GM13976 (cell line): ENCODE data around the gene THAP4.

Experiments used
- DNase-seq: peaks from one replicate; pipeline ENCODE4 v3.0.0; 2012; ENCODE audit warnings: low spot score
- in situ Hi-C: fragments of 300-500 bp; cut with MboI; formaldehyde crosslinking; loops from one replicate; pipeline ENCODE4 v1.12.0; 2022; ENCODE audit warnings: low sequenced_read_pairs, mixed read lengths, inconsistent platforms; ENCODE audit not compliant: unreplicated experiment
- TF ChIP-seq, protein P1 (sequence below): IDR thresholded peaks from 2 replicates; pipeline ENCODE4 v1.5.1; 2012; ENCODE audit warnings: borderline replicate concordance, mild to moderate bottlenecking; ENCODE audit not compliant: insufficient read depth; ENCODE audit errors: extremely low read depth, missing control alignments, control extremely low read depth

THAP4 gene

DNA sequence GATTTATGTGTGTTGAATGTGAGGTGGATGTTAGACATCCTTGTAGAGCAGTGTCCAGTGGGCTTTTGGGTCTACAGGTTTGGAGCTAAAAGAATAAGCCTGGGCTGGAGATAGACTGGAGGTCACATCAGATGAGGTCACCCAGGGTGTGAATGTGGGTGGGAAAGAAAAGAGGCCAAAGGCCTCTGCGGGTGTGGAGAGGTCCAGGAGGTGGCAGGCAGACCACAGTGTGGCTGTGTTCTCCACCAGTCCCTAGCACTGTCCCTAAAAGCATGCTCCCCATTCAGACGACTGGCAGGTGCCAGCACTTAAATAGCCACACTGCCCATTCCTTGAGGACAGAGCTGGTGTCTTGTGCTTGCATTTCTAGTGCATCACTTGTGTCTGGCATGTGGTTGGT, 4.7 kb upstream of the THAP4 start:
- DNase-seq: no peak
- in situ Hi-C loops: no loop called here
- TF ChIP-seq, protein P1, sequence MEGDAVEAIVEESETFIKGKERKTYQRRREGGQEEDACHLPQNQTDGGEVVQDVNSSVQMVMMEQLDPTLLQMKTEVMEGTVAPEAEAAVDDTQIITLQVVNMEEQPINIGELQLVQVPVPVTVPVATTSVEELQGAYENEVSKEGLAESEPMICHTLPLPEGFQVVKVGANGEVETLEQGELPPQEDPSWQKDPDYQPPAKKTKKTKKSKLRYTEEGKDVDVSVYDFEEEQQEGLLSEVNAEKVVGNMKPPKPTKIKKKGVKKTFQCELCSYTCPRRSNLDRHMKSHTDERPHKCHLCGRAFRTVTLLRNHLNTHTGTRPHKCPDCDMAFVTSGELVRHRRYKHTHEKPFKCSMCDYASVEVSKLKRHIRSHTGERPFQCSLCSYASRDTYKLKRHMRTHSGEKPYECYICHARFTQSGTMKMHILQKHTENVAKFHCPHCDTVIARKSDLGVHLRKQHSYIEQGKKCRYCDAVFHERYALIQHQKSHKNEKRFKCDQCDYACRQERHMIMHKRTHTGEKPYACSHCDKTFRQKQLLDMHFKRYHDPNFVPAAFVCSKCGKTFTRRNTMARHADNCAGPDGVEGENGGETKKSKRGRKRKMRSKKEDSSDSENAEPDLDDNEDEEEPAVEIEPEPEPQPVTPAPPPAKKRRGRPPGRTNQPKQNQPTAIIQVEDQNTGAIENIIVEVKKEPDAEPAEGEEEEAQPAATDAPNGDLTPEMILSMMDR: no peak

DNA sequence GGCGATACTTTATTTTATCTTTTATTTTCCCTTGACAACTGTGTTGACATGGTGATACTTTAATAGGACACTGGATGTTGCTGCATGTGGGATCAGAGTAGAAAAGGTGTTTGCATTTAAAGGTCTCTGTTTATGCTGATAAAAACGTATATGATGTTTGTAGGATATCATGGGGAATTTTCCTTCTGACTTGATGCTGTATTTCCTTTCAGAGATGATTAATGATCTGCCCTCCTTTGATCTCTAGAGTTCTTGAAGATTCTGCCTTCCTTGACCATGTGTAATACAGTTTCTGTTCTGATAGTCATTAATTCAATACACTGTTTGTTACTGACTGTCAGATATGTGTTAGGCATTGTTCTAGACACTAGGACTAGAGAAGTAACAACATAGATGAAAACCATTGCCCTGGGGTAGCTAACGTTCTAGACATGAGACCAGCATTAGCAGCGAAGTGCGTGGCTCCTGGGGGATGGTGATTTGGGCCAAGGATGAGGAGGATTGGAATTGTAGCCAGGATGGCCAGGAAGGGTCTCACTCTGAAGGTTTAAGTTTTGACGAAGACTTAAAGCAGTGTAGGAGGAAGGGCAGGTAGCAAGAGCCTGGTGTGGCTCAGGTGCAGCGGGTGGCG, 3.3 kb upstream of the THAP4 start:
- DNase-seq: no peak
- TF ChIP-seq, protein P1: no peak
- in situ Hi-C loops: no loop called here

DNA sequence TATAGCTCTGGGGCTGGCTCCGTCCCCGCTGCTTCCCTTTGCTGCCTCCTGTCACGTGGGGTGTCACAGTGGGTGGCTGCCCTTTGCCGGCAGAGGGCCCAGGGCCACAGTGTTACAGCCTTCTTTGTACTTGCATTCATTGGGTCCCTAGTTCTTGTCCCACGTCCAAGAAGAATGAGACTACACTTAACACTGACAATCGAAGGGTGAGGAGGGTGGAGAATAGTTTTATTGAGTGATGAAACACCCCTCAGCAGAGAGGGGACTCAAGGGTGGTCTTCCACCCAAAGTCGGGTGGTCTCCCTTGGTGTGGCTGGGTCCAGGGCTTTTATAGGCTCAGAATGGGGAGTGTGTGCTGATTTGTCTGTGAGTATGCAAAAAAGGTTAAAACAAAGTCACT, 2.4 kb upstream of the THAP4 start:
- TF ChIP-seq, protein P1: no peak
- DNase-seq: no peak
- in situ Hi-C loops: no loop called here

DNA sequence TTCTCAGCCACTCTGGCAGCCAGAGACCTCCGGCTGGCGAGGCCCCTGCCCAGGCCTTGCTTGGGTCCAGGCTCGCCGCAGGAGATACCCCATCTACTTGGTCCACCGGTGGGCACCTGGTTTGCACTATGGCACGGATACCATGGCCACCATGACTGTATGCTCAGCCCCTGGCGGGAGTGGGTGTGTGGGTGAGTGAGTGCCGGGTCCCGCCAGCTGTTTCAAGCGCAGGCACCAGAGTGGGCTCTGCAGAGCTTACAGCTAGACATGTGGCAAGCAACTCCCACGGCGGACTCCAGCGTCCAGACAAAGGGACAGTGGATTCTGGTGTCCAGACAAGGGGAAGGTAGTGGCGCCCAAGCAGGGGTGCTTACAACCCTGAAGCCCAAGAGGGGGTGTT, 2.0 kb upstream of the THAP4 start:
- TF ChIP-seq, protein P1: no peak
- in situ Hi-C loops: no loop called here
- DNase-seq: no peak

DNA sequence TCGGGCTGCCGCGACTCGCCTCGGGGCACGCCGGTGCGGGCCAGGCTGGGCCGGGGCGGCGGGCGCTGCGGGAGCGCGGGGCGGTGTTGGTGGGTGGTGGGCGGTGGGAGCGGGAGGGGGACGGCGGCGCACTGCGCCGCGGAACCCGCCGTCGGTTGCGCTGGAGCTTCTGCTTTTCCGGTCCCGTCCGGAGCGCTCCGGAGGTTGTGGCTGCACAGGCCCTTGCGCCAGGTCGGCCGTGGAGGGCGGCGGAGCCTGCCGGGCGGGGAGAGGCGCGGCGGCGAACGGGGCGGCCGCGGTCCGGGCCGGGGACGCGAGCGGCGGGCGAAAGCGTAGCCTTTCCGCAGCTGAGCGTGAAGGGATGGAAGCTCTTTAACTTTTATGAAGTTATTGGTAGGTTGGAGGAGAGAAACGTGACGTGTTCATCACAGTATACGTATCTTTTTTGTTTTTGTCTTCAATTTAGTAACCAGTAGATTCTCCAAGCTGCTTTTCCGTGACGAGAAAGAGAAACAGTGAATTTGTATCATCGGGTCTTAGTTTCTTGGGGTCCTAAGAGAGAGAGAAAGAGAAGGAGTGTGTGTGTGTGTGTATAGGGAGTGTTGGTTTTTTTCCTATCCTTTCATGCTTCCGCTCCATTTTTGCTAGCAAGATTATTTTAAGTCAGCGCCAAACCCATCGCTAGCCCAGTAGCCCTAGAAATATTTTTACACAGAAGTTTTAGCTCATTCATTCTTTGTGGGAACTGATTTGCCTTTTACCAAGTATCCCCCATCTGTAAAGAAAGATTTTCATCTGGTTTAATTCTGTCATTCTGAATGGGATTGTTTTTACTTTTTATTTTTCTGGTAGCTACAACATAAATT, 1.1 kb upstream of the THAP4 start:
- in situ Hi-C loops: no loop called here
- DNase-seq: peak; percentile 73
- TF ChIP-seq, protein P1: no peak

DNA sequence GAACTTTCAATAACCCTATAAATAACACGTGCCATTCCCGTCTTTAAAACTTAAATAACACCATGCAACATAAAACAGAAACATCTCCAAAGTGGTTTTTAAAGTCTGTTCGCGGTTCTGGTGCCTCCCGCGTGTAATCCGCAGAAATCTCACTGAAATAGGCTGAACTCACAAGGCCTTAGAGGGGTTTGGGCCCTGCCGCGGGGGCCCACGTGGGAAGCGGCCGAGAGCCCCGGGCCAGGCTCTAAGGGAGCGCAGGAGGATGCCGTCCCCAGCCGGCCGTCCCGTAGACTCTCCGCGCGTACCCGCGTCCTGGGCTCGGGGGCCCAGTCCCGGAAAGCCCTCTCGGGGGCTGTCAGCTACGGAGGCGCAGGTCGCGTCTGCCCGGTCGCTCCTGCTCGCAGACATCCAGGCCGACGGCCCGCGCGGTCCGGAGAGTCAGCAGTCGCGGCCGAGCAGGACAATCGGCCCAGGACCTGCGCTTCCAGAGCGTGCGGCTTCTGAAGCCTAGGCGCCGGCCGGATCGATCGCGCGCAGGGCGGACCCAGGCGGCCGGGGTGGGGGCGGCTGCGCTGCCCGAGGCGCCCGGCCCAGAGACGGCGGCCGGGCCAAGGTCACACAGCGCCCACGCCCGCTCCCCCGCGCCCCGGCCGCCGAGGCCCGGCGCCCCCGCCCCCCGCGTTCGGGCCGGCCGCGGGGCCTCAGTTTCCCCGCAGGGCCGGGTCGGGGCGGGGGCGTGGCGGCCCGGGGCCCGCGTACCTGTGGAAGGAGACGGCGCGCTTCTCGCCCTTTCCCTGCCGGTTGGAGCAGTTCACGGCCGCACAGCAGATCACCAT, 558 bp downstream of the THAP4 start:
- in situ Hi-C loops: no loop called here
- TF ChIP-seq, protein P1: no peak
- peak; percentile 73 for DNase-seq
